ENCODE measurements around the gene PADI3.

- no peak for TF ChIP-seq POLR2AphosphoS5 (IDR thresholded peaks at IDR 0.05)
- no peak for TF ChIP-seq EP300 (IDR thresholded peaks at IDR 0.05)
- TF ChIP-seq CTCF (IDR thresholded peaks at IDR 0.05), result no peak
Measured at GRCh38 chr1:17260264-17260663, 11.4 kb downstream of the PADI3 start.
